HG03159 (cell line): ENCODE measurements around the gene TPBGL.

Source experiments
- ATAC-seq: cut with Tn5 transposase; IDR thresholded peaks from one replicate; pipeline ENCODE4 v1.9.1; 2021; ENCODE audit warnings: mild to moderate bottlenecking, moderate library complexity; ENCODE audit not compliant: unreplicated experiment

The TPBGL gene

GRCh38 chr11:75244052-75244814 lies 3.7 kb downstream of the TPBGL start:
- ATAC-seq = no peak

- ATAC-seq = no peak
These were observed 4.9 kb downstream of the TPBGL start for GRCh38 chr11:75245356-75246005.

GRCh38 chr11:75246006-75246670 lies 5.6 kb downstream of the TPBGL start:
- ATAC-seq = no peak

GRCh38 chr11:75246671-75247350 lies 6.2 kb downstream of the TPBGL start:
- no peak for ATAC-seq

GRCh38 chr11:75248924-75249256 lies 8.3 kb downstream of the TPBGL start:
- ATAC-seq = no peak

- ATAC-seq = no peak
These were observed 9.1 kb downstream of the TPBGL start for GRCh38 chr11:75249704-75250103.

GRCh38 chr11:75254326-75254725 lies 13.8 kb downstream of the TPBGL start:
- no peak for ATAC-seq

- ATAC-seq = no peak
These were observed 20.0 kb downstream of the TPBGL start for GRCh38 chr11:75260396-75261170.

- no peak for ATAC-seq
These were observed 21.4 kb downstream of the TPBGL start for GRCh38 chr11:75261902-75262361.

GRCh38 chr11:75262436-75262835 lies 21.9 kb downstream of the TPBGL start:
- no peak for ATAC-seq

- no peak for ATAC-seq
These were observed 22.6 kb downstream of the TPBGL start for GRCh38 chr11:75262961-75263852.

- ATAC-seq = no peak
These were observed 23.4 kb downstream of the TPBGL start for GRCh38 chr11:75263944-75264349.

GRCh38 chr11:75264356-75264755 lies 23.8 kb downstream of the TPBGL start:
- ATAC-seq = no peak

GRCh38 chr11:75264971-75265370 lies 24.4 kb downstream of the TPBGL start:
- ATAC-seq = no peak

- ATAC-seq = no peak
These were observed 25.4 kb downstream of the TPBGL start for GRCh38 chr11:75265851-75266531.

- ATAC-seq = no peak
These were observed 26.8 kb downstream of the TPBGL start for GRCh38 chr11:75267171-75267970.

GRCh38 chr11:75268626-75269366 lies 28.2 kb downstream of the TPBGL start:
- ATAC-seq = no peak

- no peak for ATAC-seq
These were observed 28.7 kb downstream of the TPBGL start for GRCh38 chr11:75269367-75269660.
